ENCODE results near the gene UVSSA.
"Not testable (repeated sequence)": the region's sequence is repeated elsewhere in the genome, so short reads cannot be mapped to it uniquely, and the experiment has no call there.

Gene UVSSA

GRCh38 chr4:1365271-1366178, 18.5 kb downstream of the UVSSA start:
- DNase-seq = no peak

- no peak for DNase-seq
These were observed 19.6 kb downstream of the UVSSA start for GRCh38 chr4:1366371-1367229.

DNA sequence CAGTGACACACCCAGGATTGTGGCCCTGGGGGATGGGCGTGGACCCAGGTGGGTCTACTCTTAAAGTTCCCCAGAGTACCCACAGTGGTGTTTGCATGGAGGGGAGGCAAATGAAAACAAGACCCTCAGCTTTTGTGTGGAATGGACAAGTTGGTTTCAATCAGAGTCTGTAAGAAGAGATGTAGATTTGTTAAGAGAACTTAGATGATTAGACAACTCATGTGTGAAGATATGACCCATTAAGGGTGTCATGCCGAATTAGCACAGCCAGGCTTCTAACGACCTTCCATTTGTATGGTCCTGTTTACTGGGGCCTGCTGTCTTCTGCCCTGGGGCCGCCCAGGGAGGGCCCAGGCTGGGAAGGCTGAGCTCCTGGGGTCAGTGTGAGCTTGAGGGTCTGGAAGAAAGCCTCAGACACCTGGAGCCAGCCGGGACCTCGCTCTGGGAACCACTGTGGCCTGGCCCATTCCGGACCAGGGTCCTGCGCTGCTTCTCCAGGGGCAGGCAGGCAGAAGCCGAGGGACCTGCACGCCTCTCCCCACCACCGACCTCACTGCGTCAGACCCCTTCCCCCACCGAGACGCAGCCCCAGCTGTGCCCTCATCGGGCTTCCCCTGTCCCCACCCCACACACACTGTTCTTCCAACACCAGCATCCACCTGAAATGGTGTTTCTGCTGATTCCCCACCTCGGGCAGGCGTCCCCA, 20.4 kb downstream of the UVSSA start:
- DNase-seq = no peak

GRCh38 chr4:1367936-1368289, 20.9 kb downstream of the UVSSA start:
- DNase-seq = no peak

DNA sequence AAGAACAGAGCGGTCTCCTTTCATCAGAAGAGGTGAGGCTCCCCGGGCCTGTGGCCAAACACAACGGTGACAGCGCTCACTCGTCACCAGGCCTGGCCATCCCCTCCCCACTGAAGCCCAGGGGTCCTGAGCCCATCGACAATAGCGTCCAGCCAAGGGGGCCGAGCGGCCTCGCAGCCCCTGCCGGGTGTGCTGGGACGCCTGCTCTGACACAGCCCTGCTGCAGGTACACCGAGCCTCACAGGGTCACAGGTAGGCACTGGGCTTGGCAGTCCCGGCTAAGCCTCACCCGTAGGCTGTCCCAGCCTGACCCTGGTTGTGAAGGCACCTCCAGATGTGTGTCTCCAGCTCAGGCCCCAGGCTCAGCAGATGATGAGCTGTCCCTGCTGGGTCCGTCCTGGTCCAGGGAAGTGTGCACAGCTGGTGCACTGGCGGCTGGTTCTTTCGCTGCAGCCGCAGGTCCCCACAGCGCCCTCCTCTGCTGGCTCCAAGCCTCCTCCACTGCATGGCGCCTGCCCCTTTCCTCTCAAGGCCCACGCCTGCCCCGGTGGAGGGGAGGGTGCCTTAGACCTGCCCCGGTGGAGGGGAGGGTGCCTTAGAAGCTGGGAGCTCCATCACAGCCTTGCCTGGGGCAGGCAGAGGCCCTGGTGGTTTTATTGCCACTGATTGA, 21.5 kb downstream of the UVSSA start:
- no peak for DNase-seq

GRCh38 chr4:1369091-1369450, 22.1 kb downstream of the UVSSA start:
- DNase-seq = no peak

- no peak for DNase-seq
These were observed 22.6 kb downstream of the UVSSA start for GRCh38 chr4:1369479-1370079.

DNA sequence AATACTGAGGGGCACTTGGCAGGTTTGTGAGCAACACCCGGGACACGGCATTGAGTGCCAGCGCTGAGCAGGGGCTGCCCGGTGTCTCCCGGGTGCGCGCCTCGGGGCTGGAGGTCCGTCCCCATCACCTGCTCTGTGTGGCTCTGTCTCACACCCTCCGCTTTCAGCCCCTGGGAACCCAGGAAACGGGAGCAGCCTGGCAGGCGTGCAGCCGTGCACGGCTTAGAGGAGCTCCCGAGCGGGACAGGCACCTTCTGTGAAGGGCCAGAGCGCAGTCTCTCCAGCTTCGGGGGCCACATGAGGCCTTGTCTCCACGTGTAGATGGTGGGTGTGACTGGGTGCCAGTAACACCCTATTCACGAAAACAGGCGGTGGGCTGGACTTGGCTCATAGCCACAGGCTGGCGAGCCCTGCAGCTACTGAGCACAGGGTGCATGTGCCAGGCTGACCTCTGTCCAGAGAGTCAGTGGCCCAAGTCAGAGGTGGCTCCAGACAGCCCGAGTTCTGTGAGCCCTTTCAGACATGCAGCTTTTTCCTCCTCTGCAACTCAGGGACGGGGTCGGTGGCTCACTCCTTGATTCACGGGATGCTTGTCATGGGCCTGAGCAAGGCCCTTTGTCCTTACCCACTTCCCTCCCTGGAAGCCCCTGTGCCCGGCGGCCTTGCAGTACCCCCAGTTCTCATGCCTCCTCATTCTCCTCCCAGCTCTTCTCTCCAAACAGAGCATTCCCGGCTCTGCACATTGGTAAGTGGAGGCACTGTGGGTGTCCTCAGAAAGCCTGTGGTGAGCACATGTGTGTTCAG, 23.5 kb downstream of the UVSSA start:
- DNase-seq = no peak

DNA sequence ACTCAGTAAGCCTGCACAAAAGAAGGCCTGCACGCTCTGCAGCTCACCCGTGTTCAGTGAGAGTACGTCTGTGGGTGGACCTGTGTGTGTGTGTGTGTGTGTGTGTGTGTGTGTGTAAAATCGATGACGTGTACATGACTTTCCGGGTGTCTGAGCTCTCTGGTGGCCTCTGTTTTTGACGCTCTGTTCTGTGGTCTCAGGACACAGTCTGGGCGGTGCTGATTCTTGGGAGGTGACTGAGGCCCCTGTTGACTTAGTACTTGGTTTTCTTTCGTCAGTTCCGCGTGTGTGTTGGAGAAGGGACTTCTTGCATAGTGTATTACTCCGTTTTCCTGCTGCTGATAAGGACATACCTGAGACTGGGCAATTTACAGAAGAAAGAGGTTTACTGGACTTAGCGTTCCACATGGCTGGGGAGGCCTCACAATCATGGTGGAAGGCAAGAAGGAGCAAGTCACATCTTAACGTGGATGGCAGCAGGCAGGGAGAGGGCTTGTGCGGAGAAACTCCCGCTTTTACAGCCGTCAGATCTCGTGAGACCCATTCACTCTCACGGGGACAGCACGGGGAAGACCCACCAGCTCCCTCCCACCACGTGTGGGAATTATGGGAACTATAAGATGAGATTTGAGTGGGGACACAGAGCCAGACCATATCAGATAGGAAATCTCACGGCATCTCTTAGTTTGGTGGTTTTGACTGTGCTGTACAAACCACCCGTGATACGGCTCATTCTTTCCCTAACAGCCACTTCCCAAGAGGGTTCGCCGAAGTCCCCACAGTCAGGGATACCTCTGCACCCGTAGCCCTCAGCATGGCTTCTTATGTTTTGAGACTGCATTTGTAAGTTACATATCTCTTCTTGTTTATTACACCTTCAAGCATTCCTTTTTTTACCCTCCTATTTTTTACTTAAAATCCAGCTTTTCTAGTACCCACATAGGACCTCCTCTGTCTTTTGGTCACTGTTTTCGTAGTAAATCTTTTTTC, 24.5 kb downstream of the UVSSA start:
- DNase-seq = no peak

DNA sequence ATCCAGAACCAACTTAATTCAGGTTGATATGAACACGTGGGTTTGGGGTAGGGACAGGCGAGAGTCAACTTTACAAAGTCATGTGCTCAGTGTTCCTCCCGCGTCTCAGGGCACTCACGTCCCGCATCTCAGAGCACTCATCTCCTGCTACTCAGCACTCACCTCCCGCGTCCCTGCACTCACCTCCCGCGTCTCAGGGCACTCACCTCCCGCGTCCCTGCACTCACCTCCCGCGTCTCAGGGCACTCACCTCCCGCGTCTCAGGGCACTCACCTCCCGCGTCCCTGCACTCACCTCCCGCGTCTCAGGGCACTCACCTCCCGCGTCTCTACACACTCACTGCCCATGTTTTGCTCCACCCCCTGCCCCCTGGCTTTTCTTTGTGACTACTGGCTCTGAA, 25.6 kb downstream of the UVSSA start:
- DNase-seq = not testable (repeated sequence)

GRCh38 chr4:1373892-1374705, 27.1 kb downstream of the UVSSA start:
- DNase-seq = no peak

DNA sequence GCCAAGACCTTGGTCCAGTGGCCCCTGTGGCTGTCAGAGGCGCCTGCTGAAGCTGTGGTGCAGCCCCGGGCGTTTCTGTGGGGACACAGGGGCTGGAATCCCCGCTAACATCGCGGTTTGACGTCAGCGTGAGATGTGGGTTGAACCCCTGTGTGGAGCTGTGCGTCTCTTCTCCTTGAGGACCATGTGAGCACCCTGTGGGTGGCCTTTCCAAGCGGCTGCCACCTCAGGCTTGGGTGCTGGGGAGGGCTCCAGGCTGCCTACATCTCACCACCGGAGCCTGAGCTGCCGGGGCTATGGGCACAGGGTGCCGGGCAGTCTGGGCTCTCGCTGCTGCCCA, 27.7 kb downstream of the UVSSA start:
- no peak for DNase-seq

- no peak for DNase-seq
These were observed 28.2 kb downstream of the UVSSA start for GRCh38 chr4:1375051-1375721.

DNA sequence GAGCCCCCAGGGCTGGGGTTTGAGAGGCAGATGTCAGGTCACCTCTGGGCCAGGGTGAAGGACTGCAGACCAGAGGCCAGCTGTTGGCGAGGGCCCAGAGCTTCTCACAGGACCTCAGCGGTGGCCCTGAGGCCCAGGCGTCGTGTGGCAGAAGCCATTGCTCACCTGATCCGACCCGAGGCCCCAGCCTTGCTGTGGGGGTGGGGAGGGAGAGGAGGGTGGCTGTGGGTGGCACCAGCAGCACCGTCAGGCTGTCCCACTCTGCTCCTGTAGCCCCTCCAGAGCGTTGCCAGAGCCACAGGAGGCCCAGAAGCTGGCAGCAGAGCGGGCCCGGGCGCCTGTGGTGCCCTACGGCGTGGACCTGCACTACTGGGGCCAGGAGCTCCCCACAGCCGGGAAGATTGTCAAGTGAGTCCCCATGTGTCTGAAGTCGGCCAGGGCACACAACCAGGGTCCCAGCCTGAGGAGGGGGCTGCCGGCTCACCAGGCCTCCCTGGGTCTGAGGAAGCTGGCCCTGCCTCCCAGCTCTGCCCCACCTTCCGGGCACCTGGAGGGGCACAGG, 28.8 kb downstream of the UVSSA start:
- no peak for DNase-seq

DNA sequence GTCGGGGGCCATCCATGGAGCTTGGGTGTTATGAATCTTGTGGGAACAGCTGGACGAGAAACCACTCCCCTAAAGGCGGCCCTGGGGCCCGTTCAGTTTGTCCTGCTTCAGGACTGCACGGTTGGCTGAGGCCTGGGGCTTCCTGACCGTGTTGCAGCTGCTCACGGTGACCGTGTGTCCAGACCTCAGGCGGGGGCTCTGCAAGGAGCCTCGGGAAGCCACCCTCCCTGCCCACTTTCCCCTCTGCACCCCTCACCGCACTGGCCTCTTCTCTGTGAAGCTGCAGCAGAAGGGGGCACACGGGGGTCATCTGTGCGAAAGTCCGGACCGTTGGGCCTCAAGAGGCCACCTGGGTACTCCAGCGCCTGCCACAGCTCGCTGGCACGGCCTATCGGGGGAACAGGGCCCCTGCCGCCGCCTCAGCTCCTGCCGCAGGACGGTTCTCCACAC, 29.4 kb downstream of the UVSSA start:
- DNase-seq = no peak

DNA sequence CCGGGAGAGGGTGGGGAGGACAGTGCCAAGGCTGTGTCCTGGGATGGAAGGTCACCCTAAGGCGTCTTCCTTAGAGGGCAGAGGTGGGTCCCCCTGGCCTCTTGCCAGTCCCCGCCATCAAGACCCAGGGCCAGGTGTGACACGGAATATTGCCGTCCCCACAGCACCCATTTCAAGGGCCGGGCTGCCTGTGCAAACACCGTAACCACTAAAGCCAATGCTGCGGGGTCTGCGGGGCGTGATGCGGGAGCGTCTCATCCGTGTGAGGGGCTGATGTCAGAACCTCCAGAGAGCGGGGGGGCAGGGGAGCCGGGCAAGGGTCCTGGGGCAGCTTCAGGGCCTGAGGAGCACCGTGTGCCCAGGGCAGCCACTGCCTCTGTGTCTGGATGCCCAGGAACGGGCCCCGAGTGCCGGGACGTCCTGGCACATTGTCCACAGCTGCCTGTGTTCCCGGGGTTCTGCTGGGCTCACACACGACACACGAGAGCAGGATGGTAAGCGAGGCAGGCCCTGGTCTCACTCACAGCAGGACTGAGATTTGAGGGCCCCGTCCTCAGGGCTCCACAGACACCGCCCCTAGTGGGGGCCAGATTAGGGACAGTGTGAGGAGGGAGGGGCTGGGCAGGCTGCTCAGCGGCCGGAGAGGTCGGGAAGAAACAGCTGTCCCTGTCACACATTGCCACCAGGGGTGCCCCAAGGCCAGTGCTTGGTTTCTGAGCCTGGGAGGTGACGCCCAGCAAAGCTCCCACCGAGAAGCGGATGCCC, 30.0 kb downstream of the UVSSA start:
- no peak for DNase-seq

DNA sequence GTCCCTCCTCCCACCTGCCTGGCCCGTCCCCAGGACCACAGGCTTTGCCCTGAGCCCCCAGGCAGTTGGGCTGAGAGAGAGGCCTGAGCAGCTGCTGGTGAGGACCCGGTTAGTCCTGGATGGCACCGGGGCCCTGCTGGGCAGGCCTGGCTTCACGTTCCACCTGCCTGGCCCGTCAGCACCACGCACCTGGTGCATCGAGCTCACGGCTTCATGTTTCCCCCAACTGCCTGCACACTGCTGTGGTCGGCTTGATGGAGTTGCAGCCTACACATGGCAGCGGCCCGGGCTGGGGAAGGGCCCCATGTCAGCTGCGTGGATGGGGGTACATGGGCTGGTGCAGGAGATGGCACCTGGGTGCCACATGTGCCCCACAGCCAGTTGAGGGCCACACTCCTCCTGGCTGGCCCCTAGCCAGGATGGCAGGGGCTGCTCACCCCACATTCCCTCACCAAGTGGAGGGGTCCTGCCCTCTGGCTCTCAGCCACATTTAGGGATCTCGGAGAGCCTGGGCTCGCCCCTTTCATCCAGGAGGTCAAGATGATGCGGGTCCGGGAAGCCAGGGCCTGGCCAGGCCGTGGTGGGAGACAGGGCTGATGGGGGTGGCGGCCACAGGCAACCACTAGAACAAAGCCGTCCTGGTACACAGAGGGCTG, 30.7 kb downstream of the UVSSA start:
- no peak for DNase-seq

Data from hematopoietic multipotent progenitor cell treated with erythropoietin and hydrocortisone succinate and interleukin-3 and kit ligand, for 6 days (in vitro differentiated cells).